H9 (cell line): ENCODE measurements around the gene HLX. TPM values are rescaled to one million over a fixed set of nuclear protein-coding genes. Genes with fewer than 3 reads are reported as not detected.

ENCODE experiments used
- DNase-seq: peaks from one replicate; pipeline ENCODE4 v3.0.0-alpha.2; 2017
- H2AFZ ChIP-seq: one replicate; pipeline ENCODE4 v1.6.1; 2013; ENCODE audit warnings: mild to moderate bottlenecking, low read length, control low read depth, moderate library complexity
- H2AK5ac ChIP-seq: 2 replicates; pipeline ENCODE4 v1.6.1; 2013; ENCODE audit warnings: low read length, control low read depth, mixed read lengths; ENCODE audit not compliant: insufficient read length
- H2BK120ac ChIP-seq: one replicate; pipeline ENCODE4 v1.6.1; 2013; ENCODE audit warnings: low read depth, mild to moderate bottlenecking, low read length, control low read depth, inconsistent platforms; ENCODE audit not compliant: poor library complexity, severe bottlenecking
- H2BK12ac ChIP-seq: 2 replicates; pipeline ENCODE4 v1.6.1; 2013; ENCODE audit warnings: low read length, control low read depth, mixed read lengths, low read depth; ENCODE audit not compliant: insufficient read length
- H2BK15ac ChIP-seq: 2 replicates; pipeline ENCODE4 v1.6.1; 2013; ENCODE audit warnings: low read depth, low read length, control low read depth
- H2BK20ac ChIP-seq: one replicate; pipeline ENCODE4 v1.6.1; 2013; ENCODE audit warnings: low read depth, mild to moderate bottlenecking, low read length, control low read depth, inconsistent platforms; ENCODE audit not compliant: poor library complexity, severe bottlenecking
- H2BK5ac ChIP-seq: 2 replicates; pipeline ENCODE4 v1.6.1; 2013; ENCODE audit warnings: low read length, control low read depth, mixed read lengths; ENCODE audit not compliant: insufficient read length
- H3K14ac ChIP-seq: 2 replicates; pipeline ENCODE4 v1.6.1; 2013; ENCODE audit warnings: low read length, control low read depth; ENCODE audit not compliant: insufficient read depth
- H3K18ac ChIP-seq: 2 replicates; pipeline ENCODE4 v1.6.1; 2013; ENCODE audit warnings: low read depth, mild to moderate bottlenecking, mixed read lengths, low read length, control low read depth; ENCODE audit not compliant: insufficient read length
- H3K23ac ChIP-seq: 2 replicates; pipeline ENCODE4 v1.6.1; 2013; ENCODE audit warnings: low read length, control low read depth, mixed read lengths, low read depth; ENCODE audit not compliant: insufficient read length
- H3K23me2 ChIP-seq: 2 replicates; pipeline ENCODE4 v1.6.1; 2013; ENCODE audit warnings: low read depth, mild to moderate bottlenecking, mixed read lengths, low read length, control low read depth; ENCODE audit not compliant: insufficient read length, poor library complexity, severe bottlenecking
- H3K27ac ChIP-seq: 2 replicates; pipeline ENCODE4 v1.5.1; 2013; ENCODE audit warnings: low read length, control low read depth, mixed read lengths, low read depth; ENCODE audit not compliant: insufficient read length
- H3K27me3 ChIP-seq: 2 replicates; pipeline ENCODE4 v1.6.1; 2013; ENCODE audit warnings: low read length, control low read depth, inconsistent platforms; ENCODE audit not compliant: insufficient read depth
- H3K4ac ChIP-seq: 2 replicates; pipeline ENCODE4 v1.6.1; 2013; ENCODE audit warnings: low read depth, mild to moderate bottlenecking, control low read depth, inconsistent platforms, low read length, moderate library complexity
- H3K4me1 ChIP-seq: 2 replicates; pipeline ENCODE4 v1.6.1; 2013; ENCODE audit warnings: low read length, control low read depth, inconsistent platforms; ENCODE audit not compliant: insufficient read depth
- H3K4me2 ChIP-seq: 2 replicates; pipeline ENCODE4 v1.6.1; 2013; ENCODE audit warnings: low read length, control low read depth, mixed read lengths; ENCODE audit not compliant: insufficient read length, insufficient read depth
- H3K56ac ChIP-seq: 2 replicates; pipeline ENCODE4 v1.6.1; 2013; ENCODE audit warnings: low read depth, mild to moderate bottlenecking, mixed read lengths, low read length, control low read depth; ENCODE audit not compliant: insufficient read length
- H3K79me1 ChIP-seq: 2 replicates; pipeline ENCODE4 v1.6.1; 2013; ENCODE audit warnings: low read depth, mild to moderate bottlenecking, moderate library complexity, low read length, control low read depth, inconsistent platforms; ENCODE audit not compliant: insufficient read depth, poor library complexity, severe bottlenecking
- H3K79me2 ChIP-seq: 2 replicates; pipeline ENCODE4 v1.6.1; 2013; ENCODE audit warnings: low read length, control low read depth, inconsistent platforms; ENCODE audit not compliant: insufficient read depth
- H3K9ac ChIP-seq: 2 replicates; pipeline ENCODE4 v1.6.1; 2013; ENCODE audit warnings: low read length, control low read depth, mixed read lengths; ENCODE audit not compliant: insufficient read length; ENCODE audit errors: extremely low read depth
- H3K9me3 ChIP-seq: one replicate; pipeline ENCODE4 v1.6.1; 2013; ENCODE audit warnings: low read depth, low read length, inconsistent platforms; ENCODE audit not compliant: control insufficient read depth
- H3T11ph ChIP-seq: one replicate; pipeline ENCODE4 v1.6.1; 2013; ENCODE audit warnings: mild to moderate bottlenecking, low read length, control low read depth, inconsistent platforms
- H4K20me1 ChIP-seq: one replicate; pipeline ENCODE4 v1.6.1; 2013; ENCODE audit not compliant: control insufficient read depth, insufficient read length, insufficient read depth
- H4K5ac ChIP-seq: 2 replicates; pipeline ENCODE4 v1.6.1; 2013; ENCODE audit warnings: low read depth, mild to moderate bottlenecking, mixed read lengths, low read length, control low read depth; ENCODE audit not compliant: insufficient read length
- H4K8ac ChIP-seq: replicated peaks from 2 replicates; pipeline ENCODE4 v1.6.1; 2013; ENCODE audit warnings: low read length, control low read depth, mixed read lengths, low read depth; ENCODE audit not compliant: insufficient read length
- H4K91ac ChIP-seq: 2 replicates; pipeline ENCODE4 v1.6.1; 2013; ENCODE audit warnings: low read depth, mild to moderate bottlenecking, moderate library complexity, mixed read lengths, low read length, control low read depth; ENCODE audit not compliant: insufficient read length
- H3K27ac Mint-ChIP-seq, 3 experiments: 2 replicates in 2 of 3; 3 replicates in 1 of 3; pipeline ENCODE4 v1.8.0; 2020 to 2021; ENCODE audit warnings: mixed read lengths in 3 of 3, mild to moderate bottlenecking in 1 of 3, moderate library complexity in 1 of 3
- H3K27me3 Mint-ChIP-seq: 2 replicates; pipeline ENCODE4 v1.8.0; 2021; ENCODE audit warnings: low read depth, mild to moderate bottlenecking, moderate library complexity, mixed read lengths
- H3K36me3 Mint-ChIP-seq, 3 experiments: 2 replicates in 2 of 3; 3 replicates in 1 of 3; pipeline ENCODE4 v1.8.0; 2020 to 2021; ENCODE audit warnings: low read depth in 3 of 3, mixed read lengths in 3 of 3; ENCODE audit not compliant: insufficient read depth in 1 of 3
- H3K4me1 Mint-ChIP-seq, 2 experiments: 2 replicates each; pipeline ENCODE4 v1.8.0; 2020; ENCODE audit warnings: mixed read lengths in 2 of 2
- H3K4me3 Mint-ChIP-seq, 2 experiments: 2 replicates in 1 of 2; 3 replicates in 1 of 2; pipeline ENCODE4 v1.8.0; 2020 to 2021; ENCODE audit warnings: mild to moderate bottlenecking in 2 of 2, mixed read lengths in 2 of 2, moderate library complexity in 1 of 2
- H3K9me3 Mint-ChIP-seq, 2 experiments: 2 replicates in 1 of 2; 3 replicates in 1 of 2; pipeline ENCODE4 v1.8.0; 2020; ENCODE audit warnings: mild to moderate bottlenecking in 2 of 2, mixed read lengths in 2 of 2, moderate library complexity in 1 of 2
- WGBS: extraction: QIAGEN DNeasy Blood & Tissue Kit; methylation state at CpG from one replicate; pipeline ENCODE4 v1.1.7; 2013; ENCODE audit warnings: missing lambda C conversion rate, low lambda C conversion rate, mixed read lengths; ENCODE audit not compliant: insufficient read length; ENCODE audit errors: extremely low coverage; 5-methylcytosine and 5-hydroxymethylcytosine counted together
- total RNA-seq: library from RNA; stranded (reverse); gene quantifications from 2 replicates; pipeline ENCODE4 v1.2.1, GENCODE V29; 2021
- TF ChIP-seq, protein P1 (sequence below): fragments of 200-600 bp; sonication (generic); conservative IDR thresholded peaks from 3 replicates; pipeline ENCODE4 v1.8.0; 2021; ENCODE audit warnings: antibody characterized with exemption, mild to moderate bottlenecking

HLX gene
- total RNA-seq, 1 experiment from 2014 or later = 0.37 TPM

DNA sequence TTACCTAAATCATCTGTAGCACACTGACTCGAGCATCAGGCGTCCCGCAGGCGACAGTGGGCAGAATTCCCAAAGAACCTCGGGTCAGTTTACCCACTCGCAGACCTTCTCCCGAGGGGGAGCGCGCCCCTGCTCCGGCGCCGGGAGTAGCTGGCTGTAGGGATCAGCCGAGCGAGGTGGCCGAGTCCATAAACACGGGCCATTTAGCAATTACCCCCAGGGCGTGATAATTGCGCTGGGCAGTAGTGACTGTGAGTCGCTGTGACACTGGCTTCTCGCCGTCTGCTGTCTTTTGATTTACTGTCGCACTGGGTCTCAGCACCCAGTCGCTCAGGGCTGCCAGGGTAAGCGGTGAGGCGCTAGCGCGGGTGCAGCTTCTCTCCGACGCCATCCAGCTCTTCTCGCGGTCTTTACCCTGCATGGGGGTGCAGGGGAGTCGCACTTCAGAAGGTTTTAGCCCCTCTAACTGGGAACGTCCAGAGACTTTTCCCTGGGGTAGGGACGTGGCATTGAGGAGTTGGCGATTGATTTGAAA is 16.2 kb downstream of the HLX start:
- no peaks in the 10 kb centered on the region for H3K79me1 ChIP-seq
- Mint-ChIP-seq H3K4me1 (peaks cover 26 to 53% of the 10 kb centered on the region in 2 experiments), H3K27ac (no peak overlapping the region), H3K36me3 (no peaks in the 10 kb centered on the region; a peak in 2 of 7 replicates), H3K27me3 (peaks cover 100% of the 10 kb centered on the region), H3K4me3 (peak overlapping the region in 1 of 2 experiments; percentile 76; a peak in 3 of 5 replicates), H3K9me3 (peaks cover 3 to 14% of the 10 kb centered on the region in 2 experiments; a peak in 3 of 5 replicates)
- no peak overlapping the region for H3K4ac ChIP-seq
- peaks cover 2% of the 10 kb centered on the region; the same call in 1 of the 2 replicates for H3K4me1 ChIP-seq
- H4K91ac ChIP-seq = no peak overlapping the region
- H3K9me3 ChIP-seq = no peaks in the 10 kb centered on the region
- no peak overlapping the region for H3K56ac ChIP-seq
- no peak overlapping the region for H2BK12ac ChIP-seq
- peaks cover 67% of the 10 kb centered on the region for H3K27me3 ChIP-seq
- H3T11ph ChIP-seq = no peak overlapping the region
- TF ChIP-seq, protein P1, sequence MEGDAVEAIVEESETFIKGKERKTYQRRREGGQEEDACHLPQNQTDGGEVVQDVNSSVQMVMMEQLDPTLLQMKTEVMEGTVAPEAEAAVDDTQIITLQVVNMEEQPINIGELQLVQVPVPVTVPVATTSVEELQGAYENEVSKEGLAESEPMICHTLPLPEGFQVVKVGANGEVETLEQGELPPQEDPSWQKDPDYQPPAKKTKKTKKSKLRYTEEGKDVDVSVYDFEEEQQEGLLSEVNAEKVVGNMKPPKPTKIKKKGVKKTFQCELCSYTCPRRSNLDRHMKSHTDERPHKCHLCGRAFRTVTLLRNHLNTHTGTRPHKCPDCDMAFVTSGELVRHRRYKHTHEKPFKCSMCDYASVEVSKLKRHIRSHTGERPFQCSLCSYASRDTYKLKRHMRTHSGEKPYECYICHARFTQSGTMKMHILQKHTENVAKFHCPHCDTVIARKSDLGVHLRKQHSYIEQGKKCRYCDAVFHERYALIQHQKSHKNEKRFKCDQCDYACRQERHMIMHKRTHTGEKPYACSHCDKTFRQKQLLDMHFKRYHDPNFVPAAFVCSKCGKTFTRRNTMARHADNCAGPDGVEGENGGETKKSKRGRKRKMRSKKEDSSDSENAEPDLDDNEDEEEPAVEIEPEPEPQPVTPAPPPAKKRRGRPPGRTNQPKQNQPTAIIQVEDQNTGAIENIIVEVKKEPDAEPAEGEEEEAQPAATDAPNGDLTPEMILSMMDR = no peak
- H2BK120ac ChIP-seq = no peak overlapping the region
- H3K79me2 ChIP-seq = no peaks in the 10 kb centered on the region
- peak overlapping the region; percentile 49 for H3K4me2 ChIP-seq
- no peaks in the 10 kb centered on the region for H4K20me1 ChIP-seq
- no peak overlapping the region for H2AFZ ChIP-seq
- H3K27ac ChIP-seq = no peak overlapping the region
- H3K18ac ChIP-seq = no peak overlapping the region
- no peak overlapping the region for H3K9ac ChIP-seq
- DNase-seq = no peak
- WGBS = no CpG with 5 or more reads among the region's 35 CpGs
- no peak overlapping the region for H4K8ac ChIP-seq
- no peak overlapping the region for H2AK5ac ChIP-seq
- H2BK20ac ChIP-seq = no peak overlapping the region
- no peak overlapping the region for H2BK5ac ChIP-seq
- no peak overlapping the region for H3K23ac ChIP-seq
- H2BK15ac ChIP-seq = no peak overlapping the region
- no peak overlapping the region for H4K5ac ChIP-seq
- H3K23me2 ChIP-seq = peaks cover 9% of the 10 kb centered on the region
- no peak overlapping the region for H3K14ac ChIP-seq
